WTC11 (cell line): ENCODE measurements around the gene ADCY10.

Experiments used
- ATF2 ChIP-seq: sonication (generic); formaldehyde crosslinking; IDR thresholded peaks from 2 replicates; pipeline ENCODE4 v1.8.1; 2022; ENCODE audit warnings: low read depth, missing genetic modification reagents, borderline replicate concordance
- MXD4 ChIP-seq: fragments of 250-450 bp; sonication (Bioruptor Pico); IDR thresholded peaks from 2 replicates; pipeline ENCODE4 v1.8.0; 2021; ENCODE audit warnings: mild to moderate bottlenecking, moderate library complexity, borderline replicate concordance
- NFYB ChIP-seq: sonication (generic); formaldehyde crosslinking; conservative IDR thresholded peaks from 2 replicates; pipeline ENCODE4 v1.8.0; 2022; ENCODE audit warnings: low read depth, missing genetic modification reagents
- SP1 ChIP-seq: sonication (generic); formaldehyde crosslinking; conservative IDR thresholded peaks from 2 replicates; pipeline ENCODE4 v1.8.1; 2022; ENCODE audit warnings: missing genetic modification reagents

DNA sequence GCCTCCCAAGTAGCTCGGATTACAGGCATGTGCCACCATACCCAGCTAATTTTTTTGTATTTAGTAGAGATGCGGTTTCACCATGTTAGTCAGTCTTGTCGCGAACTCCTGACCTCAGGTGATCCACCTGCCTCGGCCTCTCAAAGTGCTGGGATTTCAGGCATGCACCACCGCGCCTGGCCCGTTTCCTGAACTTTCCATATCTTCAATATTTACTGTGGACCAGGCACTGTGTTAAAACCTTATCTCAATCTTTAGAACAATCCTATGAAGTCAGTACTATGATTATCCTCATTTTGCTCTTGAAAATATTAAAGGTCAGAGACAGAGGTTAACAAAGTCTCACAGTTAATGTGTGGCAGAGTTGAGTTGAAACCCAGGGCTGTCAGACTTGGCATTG, 1.6 kb upstream of the ADCY10 start:
- TF ChIP-seq MXD4 (no peak), NFYB (CRISPR knock-in tag) (no peak), ATF2 (CRISPR knock-in tag) (no peak), SP1 (CRISPR knock-in tag) (no peak)
